B cell (primary cell): Measurements from ENCODE around the gene GPR137B. TPM values are rescaled to one million over a fixed set of nuclear protein-coding genes. Genes with fewer than 3 reads are reported as not detected.
A peak's percentile ranks its signal among the peaks of the same experiment; 100 is the strongest.
"Not testable (repeated sequence)": the region's sequence is repeated elsewhere in the genome, so short reads cannot be mapped to it uniquely, and the experiment has no call there.

Experiments
- ATAC-seq: fragments of 200-7000 bp; cut with Tn5 transposase; one replicate; pipeline ENCODE4 v1.10.0; 2021; ENCODE audit warnings: low read depth, mild to moderate bottlenecking, moderate number of reproducible peaks, moderate library complexity
- CTCF ChIA-PET: fragments of 350-600 bp; sonication (Branson Sonifier 250); formaldehyde crosslinking; loops from one replicate; lab custom pipeline; 2021; ENCODE audit warnings: antibody characterized with exemption, inconsistent platforms; lab: Charles Lee
- POLR2A ChIA-PET: fragments of 350-600 bp; sonication (Branson Sonifier 250); formaldehyde crosslinking; loops from one replicate; lab custom pipeline; 2021; ENCODE audit warnings: antibody characterized with exemption; lab: Charles Lee
- DNase-seq: peaks from one replicate; pipeline ENCODE4 v3.0.0; 2013
- H2AFZ ChIP-seq: 2 replicates; pipeline ENCODE4 v1.6.1; 2012; ENCODE audit warnings: mild to moderate bottlenecking, low read depth, low read length; ENCODE audit not compliant: insufficient read depth, poor library complexity, severe bottlenecking
- H3K27ac ChIP-seq, 2 donors: 1 replicate in 1 of 2; 2 replicates in 1 of 2; pipeline ENCODE4 v1.5.1; 2012 to 2013; ENCODE audit warnings: low read length in 2 of 2, mild to moderate bottlenecking in 2 of 2, moderate library complexity in 1 of 2
- H3K27me3 ChIP-seq, 4 experiments: fragments of 200-600 bp in 1 of 4; sonication (generic) in 1 of 4; replicated peaks in 1 of 4; 1 replicate in 2 of 4; 2 replicates in 2 of 4; pipeline versions ENCODE4 v1.6.1 to v1.7.0; 2013 to 2016; ENCODE audit warnings: low read length in 3 of 4, mild to moderate bottlenecking in 2 of 4, mixed read lengths in 1 of 4, moderate library complexity in 1 of 4; ENCODE audit not compliant: insufficient read depth in 4 of 4, control insufficient read depth in 3 of 4; ENCODE audit errors: control extremely low read depth in 1 of 4
- H3K36me3 ChIP-seq, 2 experiments: replicated peaks in 1 of 2; 1 replicate in 1 of 2; 2 replicates in 1 of 2; pipeline versions ENCODE4 v1.6.1 to v1.7.1; 2013; ENCODE audit warnings: low read length in 1 of 2; ENCODE audit not compliant: insufficient read depth in 2 of 2, control insufficient read depth in 1 of 2; ENCODE audit errors: control extremely low read depth in 1 of 2, extremely low read depth in 1 of 2
- H3K4me1 ChIP-seq, 2 donors: fragments of 200-600 bp in 1 of 2; sonication (generic) in 1 of 2; 1 replicate in 1 of 2; 2 replicates in 1 of 2; pipeline versions ENCODE4 v1.5.1 to v1.6.1; 2013 to 2017; ENCODE audit warnings: low read length in 2 of 2; ENCODE audit not compliant: control insufficient read depth in 2 of 2, insufficient read depth in 2 of 2
- H3K4me2 ChIP-seq: replicated peaks from 2 replicates; pipeline ENCODE3; 2012; ENCODE audit warnings: mild to moderate bottlenecking, low read depth, low read length; ENCODE audit not compliant: poor library complexity, severe bottlenecking
- H3K4me3 ChIP-seq, 5 experiments: fragments of 200-600 bp in 1 of 5; sonication (generic) in 1 of 5; 1 replicate in 3 of 5; 2 replicates in 2 of 5; pipeline versions ENCODE4 v1.5.1 to v1.7.0; 2011 to 2016; ENCODE audit warnings: low read length in 4 of 5, mild to moderate bottlenecking in 4 of 5, low read depth in 2 of 5, control low read depth in 1 of 5, moderate library complexity in 1 of 5; ENCODE audit not compliant: insufficient read depth in 1 of 5; ENCODE audit errors: control extremely low read depth in 1 of 5, extremely low read depth in 1 of 5
- H3K79me2 ChIP-seq: fragments of 200-600 bp; sonication (generic); one replicate; pipeline ENCODE4 v1.6.0; 2016; ENCODE audit warnings: low read length; ENCODE audit not compliant: control insufficient read depth, insufficient read depth
- H3K9ac ChIP-seq: fragments of 200-600 bp; sonication (generic); 2 replicates; pipeline ENCODE4 v1.6.1; 2017; ENCODE audit warnings: mild to moderate bottlenecking, low read length, moderate library complexity
- H3K9me3 ChIP-seq, 3 donors: one replicate each; pipeline versions ENCODE4 v1.6.1 to v1.7.1; 2013; ENCODE audit warnings: low read length in 2 of 3; ENCODE audit not compliant: control insufficient read depth in 2 of 3, insufficient read depth in 1 of 3; ENCODE audit errors: control extremely low read depth in 1 of 3
- H4K20me1 ChIP-seq: 2 replicates; pipeline ENCODE4 v1.6.0; 2012; ENCODE audit warnings: mild to moderate bottlenecking, low read length; ENCODE audit not compliant: insufficient read depth, control insufficient read depth, poor library complexity, severe bottlenecking
- H3K27ac Mint-ChIP-seq: one replicate; pipeline ENCODE4 v1.8.0; 2021; ENCODE audit warnings: mixed read lengths
- H3K27me3 Mint-ChIP-seq: one replicate; pipeline ENCODE4 v1.8.0; 2021; ENCODE audit warnings: mixed read lengths
- H3K4me1 Mint-ChIP-seq: one replicate; pipeline ENCODE4 v1.8.0; 2021; ENCODE audit warnings: mixed read lengths
- H3K4me3 Mint-ChIP-seq: one replicate; pipeline ENCODE4 v1.8.0; 2021; ENCODE audit warnings: mixed read lengths
- H3K9me3 Mint-ChIP-seq: one replicate; pipeline ENCODE4 v1.8.0; 2022; ENCODE audit warnings: mixed read lengths; ENCODE audit not compliant: insufficient read depth
- EZH2 ChIP-seq: IDR thresholded peaks from 2 replicates; pipeline ENCODE4 v1.6.1; 2012; ENCODE audit warnings: borderline replicate concordance, low read depth, mild to moderate bottlenecking, moderate library complexity, low read length; ENCODE audit not compliant: insufficient read depth, poor library complexity, severe bottlenecking
- WGBS: methylation state at CpG from one replicate; pipeline ENCODE4 v1.1.5; 2013; ENCODE audit warnings: missing lambda C conversion rate; ENCODE audit not compliant: insufficient coverage; 5-methylcytosine and 5-hydroxymethylcytosine counted together
- intact Hi-C: fragments of 100-400 bp; cut with micrococcal nuclease; formaldehyde crosslinking; loops from one replicate; pipeline ENCODE4 v1.10.0; 2022
- polyA plus RNA-seq: library from polyadenylated mRNA; depleted of rRNA; stranded (reverse); fragments of >200 nt; gene quantifications from 2 replicates; pipeline ENCODE4 v1.2.3, GENCODE V29; 2012
- total RNA-seq, 2 donors: library from RNA; stranded (reverse); fragments of 120-200 nt in 1 of 2; gene quantifications; 1 replicate in 1 of 2; 2 replicates in 1 of 2; pipeline versions ENCODE4 v1.2.3 to v1.2.4, GENCODE V29; 2013 to 2022
- TF ChIP-seq, protein P1 (sequence below): fragments of 200-600 bp; IDR thresholded peaks from one replicate; pipeline ENCODE4 v1.8.0; 2022; ENCODE audit warnings: antibody characterized with exemption, mild to moderate bottlenecking

GPR137B gene
- total and polyA plus RNA-seq, 2 donors (not counting 1 experiment from before 2014, with no cell fraction given), result 1.5 to 11.8 TPM

DNA sequence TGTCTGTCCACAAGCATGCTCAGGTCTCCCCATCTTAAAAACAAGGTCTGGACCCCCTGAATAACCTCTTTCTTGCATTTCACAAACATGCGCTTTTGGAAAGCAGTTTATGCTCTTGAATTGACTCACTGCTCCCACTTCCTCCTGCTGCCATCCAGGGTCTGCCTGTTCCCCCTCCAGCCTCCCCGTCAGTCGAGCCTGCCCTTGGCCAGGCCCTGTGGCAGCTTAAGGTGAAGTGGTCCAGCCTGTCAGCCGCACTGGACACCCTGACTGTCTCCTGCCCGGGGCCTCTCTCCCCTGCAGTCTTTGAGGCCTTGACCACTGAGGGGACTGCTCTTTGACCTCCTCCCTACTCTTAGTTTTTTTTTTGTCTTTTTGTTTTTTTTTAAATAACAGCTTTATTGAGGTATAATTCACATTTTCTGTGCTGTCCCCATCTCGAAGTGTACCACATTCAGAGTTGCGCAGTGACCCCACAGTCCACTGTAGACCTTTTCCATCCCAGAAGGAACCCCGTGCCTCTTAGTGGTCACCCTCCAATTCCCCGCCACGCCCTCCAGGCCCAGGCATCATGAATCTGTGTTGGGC is 18.3 kb downstream of the GPR137B start:
- WGBS, result 76% methylated on average over 10 of the region's 10 CpGs
- intact Hi-C loops, result no loop called here
- peaks cover 0 to 30% (median 10%) of the 10 kb centered on the region in 4 experiments for H3K27me3 ChIP-seq
- TF ChIP-seq EZH2, result no peak
- TF ChIP-seq, protein P1, sequence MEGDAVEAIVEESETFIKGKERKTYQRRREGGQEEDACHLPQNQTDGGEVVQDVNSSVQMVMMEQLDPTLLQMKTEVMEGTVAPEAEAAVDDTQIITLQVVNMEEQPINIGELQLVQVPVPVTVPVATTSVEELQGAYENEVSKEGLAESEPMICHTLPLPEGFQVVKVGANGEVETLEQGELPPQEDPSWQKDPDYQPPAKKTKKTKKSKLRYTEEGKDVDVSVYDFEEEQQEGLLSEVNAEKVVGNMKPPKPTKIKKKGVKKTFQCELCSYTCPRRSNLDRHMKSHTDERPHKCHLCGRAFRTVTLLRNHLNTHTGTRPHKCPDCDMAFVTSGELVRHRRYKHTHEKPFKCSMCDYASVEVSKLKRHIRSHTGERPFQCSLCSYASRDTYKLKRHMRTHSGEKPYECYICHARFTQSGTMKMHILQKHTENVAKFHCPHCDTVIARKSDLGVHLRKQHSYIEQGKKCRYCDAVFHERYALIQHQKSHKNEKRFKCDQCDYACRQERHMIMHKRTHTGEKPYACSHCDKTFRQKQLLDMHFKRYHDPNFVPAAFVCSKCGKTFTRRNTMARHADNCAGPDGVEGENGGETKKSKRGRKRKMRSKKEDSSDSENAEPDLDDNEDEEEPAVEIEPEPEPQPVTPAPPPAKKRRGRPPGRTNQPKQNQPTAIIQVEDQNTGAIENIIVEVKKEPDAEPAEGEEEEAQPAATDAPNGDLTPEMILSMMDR, result no peak
- ChIA-PET CTCF (interaction anchor here (0.6 kb wide), 1 partner anchor 364 kb away, joined by 3 read pairs; no protein-coding TSS in a partner anchor), POLR2A (no interaction called here)
- peak overlapping the region; percentile 46 for H3K27ac Mint-ChIP-seq
- no peak overlapping the region for H2AFZ ChIP-seq
- H3K9me3 ChIP-seq, result peaks cover 1 to 83% (median 40%) of the 10 kb centered on the region in 3 donors
- ATAC-seq (no peak), DNase-seq (no peak)
- H3K4me3 Mint-ChIP-seq, result peak overlapping the region; percentile 51
- peaks cover 36 to 50% of the 10 kb centered on the region in 2 donors for H3K4me1 ChIP-seq
- no peaks in the 10 kb centered on the region for H3K36me3 ChIP-seq
- peaks cover 19% of the 10 kb centered on the region for H3K9me3 Mint-ChIP-seq
- peaks cover 68% of the 10 kb centered on the region for H3K4me1 Mint-ChIP-seq
- peak overlapping the region; percentile 65 for H3K4me2 ChIP-seq
- peak overlapping the region; percentile 46 to 63 for H3K27ac ChIP-seq
- H3K4me3 ChIP-seq, result no peak overlapping the region
- H3K79me2 ChIP-seq, result peaks cover 12% of the 10 kb centered on the region
- H4K20me1 ChIP-seq, result peaks cover 6% of the 10 kb centered on the region
- H3K9ac ChIP-seq, result no peak overlapping the region
- peaks cover 22% of the 10 kb centered on the region for H3K27me3 Mint-ChIP-seq

DNA sequence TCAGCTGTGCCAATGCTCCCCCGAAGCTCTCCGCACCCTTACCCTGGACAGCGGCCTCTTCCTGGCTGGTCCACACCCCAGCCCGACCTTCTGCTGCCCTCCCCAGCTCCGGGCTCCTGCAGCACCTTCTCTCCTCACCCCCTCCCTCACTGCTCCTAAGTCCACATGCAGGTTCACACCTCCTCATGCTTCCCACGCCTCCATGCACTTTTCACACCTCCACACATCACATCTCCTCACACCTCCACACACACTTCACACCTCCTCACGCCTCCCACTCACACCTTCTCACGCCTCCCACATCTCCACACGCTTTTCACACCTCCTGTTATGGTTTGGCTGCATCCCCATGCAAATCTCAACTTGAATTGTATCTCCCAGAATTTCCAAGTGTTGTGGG is 18.9 kb downstream of the GPR137B start:
- peak overlapping the region; percentile 20 for H3K27ac Mint-ChIP-seq
- CTCF ChIA-PET, result interaction anchor here (0.6 kb wide), 1 partner anchor 364 kb away, joined by 3 read pairs; no protein-coding TSS in a partner anchor
- TF ChIP-seq, protein P1, result no peak
- no peak for TF ChIP-seq EZH2

DNA sequence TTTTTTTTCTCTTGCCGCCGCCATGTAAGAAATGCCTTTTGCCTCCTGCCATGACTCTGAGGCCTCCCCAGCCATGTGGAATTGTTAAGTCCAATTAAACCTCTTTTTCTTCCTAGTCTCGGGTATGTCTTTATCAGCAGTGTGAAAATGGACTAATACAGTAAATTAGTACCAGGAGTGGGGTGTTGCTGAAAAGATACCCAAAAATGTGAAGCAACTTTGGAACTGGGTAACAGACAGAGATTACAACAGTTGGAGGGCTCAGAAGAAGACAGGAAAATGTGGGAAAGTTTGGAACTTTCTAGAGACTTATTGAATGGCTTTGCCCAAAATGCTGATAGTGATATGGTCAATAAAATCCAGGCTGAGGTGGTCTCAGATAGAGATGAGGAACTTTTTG is 19.4 kb downstream of the GPR137B start:
- H3K27ac Mint-ChIP-seq, POLR2A ChIA-PET, H4K20me1 ChIP-seq, H3K27ac ChIP-seq, H2AFZ ChIP-seq, H3K4me3 Mint-ChIP-seq, H3K4me3 ChIP-seq, intact Hi-C loops, CTCF ChIA-PET, H3K4me2 ChIP-seq, H3K36me3 ChIP-seq, ATAC-seq, H3K9ac ChIP-seq, DNase-seq: not testable (repeated sequence)
- peaks cover 19% of the 10 kb centered on the region for H3K9me3 Mint-ChIP-seq
- Histone ChIP-seq H3K79me2 (peaks cover 14% of the 10 kb centered on the region), H3K4me1 (peaks cover 28 to 39% of the 10 kb centered on the region in 2 donors), H3K9me3 (peaks cover 1 to 74% (median 40%) of the 10 kb centered on the region in 3 donors), H3K27me3 (peaks cover 0 to 24% (median 10%) of the 10 kb centered on the region in 4 experiments)
- no CpG with 5 or more reads among the region's 3 CpGs for WGBS
- H3K27me3 Mint-ChIP-seq, result peaks cover 19% of the 10 kb centered on the region
- H3K4me1 Mint-ChIP-seq, result peaks cover 57% of the 10 kb centered on the region

More for the DNA sequence above, 18.9 kb downstream of the GPR137B start:
- 88% methylated on average over 8 of the region's 9 CpGs for WGBS
- ATAC-seq, result no peak
- Mint-ChIP-seq H3K9me3 (peaks cover 19% of the 10 kb centered on the region), H3K4me1 (peaks cover 63% of the 10 kb centered on the region), H3K27me3 (peaks cover 19% of the 10 kb centered on the region), H3K4me3 (peak overlapping the region; percentile 51)
- peaks cover 3% of the 10 kb centered on the region for H4K20me1 ChIP-seq
- POLR2A ChIA-PET, result no interaction called here
- peaks cover 14% of the 10 kb centered on the region for H3K79me2 ChIP-seq
- H3K4me2 ChIP-seq, result no peak overlapping the region
- H3K4me1 ChIP-seq, result peaks cover 33 to 44% of the 10 kb centered on the region in 2 donors
- H3K9me3 ChIP-seq, result peaks cover 1 to 77% (median 40%) of the 10 kb centered on the region in 3 donors
- H3K27me3 ChIP-seq, result peaks cover 0 to 26% (median 10%) of the 10 kb centered on the region in 4 experiments
- intact Hi-C loops, result no loop called here
- no peak overlapping the region for H2AFZ ChIP-seq
- no peak for DNase-seq
- H3K4me3 ChIP-seq, result no peak overlapping the region
- no peak overlapping the region for H3K9ac ChIP-seq
- no peak overlapping the region for H3K27ac ChIP-seq
- no peaks in the 10 kb centered on the region for H3K36me3 ChIP-seq
